BJ (cell line): ENCODE measurements around the gene KCNIP1. TPM values are rescaled to one million over a fixed set of nuclear protein-coding genes. Genes with fewer than 3 reads are reported as not detected.
"Not testable (repeated sequence)": the region's sequence is repeated elsewhere in the genome, so short reads cannot be mapped to it uniquely, and the experiment has no call there.

Experiments
- CTCF ChIA-PET: fragments of 350-600 bp; formaldehyde crosslinking; extraction: SDS; loops from one replicate; lab custom pipeline; 2021; ENCODE audit warnings: antibody characterized with exemption, inconsistent platforms; lab: Yijun Ruan, JAX
- POLR2A ChIA-PET: fragments of 300-600 bp; sonication (Branson Sonifier 250); formaldehyde crosslinking; extraction: SDS; loops from one replicate; lab custom pipeline; 2021; ENCODE audit warnings: antibody characterized with exemption; lab: Charles Lee
- DNase-seq: peaks from one replicate; pipeline ENCODE4 v3.0.0-alpha.2; 2011; ENCODE audit warnings: low read depth
- H3K27me3 ChIP-seq: 2 replicates; pipeline ENCODE4 v1.6.0; 2011; ENCODE audit warnings: low read length; ENCODE audit not compliant: control insufficient read depth, insufficient read depth
- H3K36me3 ChIP-seq: 2 replicates; pipeline ENCODE4 v1.5.1; 2011; ENCODE audit warnings: low read length; ENCODE audit not compliant: control insufficient read depth, insufficient read depth
- H3K4me3 ChIP-seq: 2 replicates; pipeline ENCODE4 v1.5.1; 2011; ENCODE audit warnings: low read depth, mild to moderate bottlenecking, control low read depth, low read length
- polyA plus RNA-seq: library from polyadenylated mRNA; depleted of rRNA; stranded (reverse); fragments of >200 nt; gene quantifications from 2 replicates; pipeline ENCODE4 v1.2.3, GENCODE V29; 2011
- TF ChIP-seq, protein P1 (sequence below): IDR thresholded peaks from 2 replicates; pipeline ENCODE4 v1.5.1; 2011; ENCODE audit warnings: low read depth, mild to moderate bottlenecking, control low read depth, inconsistent platforms, low read length, moderate library complexity; ENCODE audit not compliant: insufficient read depth

Gene KCNIP1
- polyA plus RNA-seq, 1 experiment = not detected

DNA sequence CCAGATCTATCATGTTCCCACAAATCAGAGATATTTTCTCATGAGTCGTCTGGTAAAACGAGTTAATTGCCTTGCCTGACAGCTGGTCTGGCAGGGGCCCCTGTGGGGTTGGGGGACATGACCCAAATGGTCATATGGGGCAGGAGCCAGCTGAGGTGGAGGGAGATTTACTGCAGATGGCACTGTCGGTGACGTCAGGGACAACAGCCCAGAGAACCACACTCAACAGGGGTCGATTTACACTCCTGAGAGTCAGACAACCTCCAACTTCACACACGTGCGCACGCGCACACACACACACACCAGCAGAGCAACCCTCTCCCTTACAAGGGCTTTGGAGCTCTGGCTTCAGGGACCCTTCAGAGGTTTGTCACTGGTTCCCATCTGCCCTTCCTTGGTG, 256.3 kb downstream of the KCNIP1 start:
- TF ChIP-seq, protein P1, sequence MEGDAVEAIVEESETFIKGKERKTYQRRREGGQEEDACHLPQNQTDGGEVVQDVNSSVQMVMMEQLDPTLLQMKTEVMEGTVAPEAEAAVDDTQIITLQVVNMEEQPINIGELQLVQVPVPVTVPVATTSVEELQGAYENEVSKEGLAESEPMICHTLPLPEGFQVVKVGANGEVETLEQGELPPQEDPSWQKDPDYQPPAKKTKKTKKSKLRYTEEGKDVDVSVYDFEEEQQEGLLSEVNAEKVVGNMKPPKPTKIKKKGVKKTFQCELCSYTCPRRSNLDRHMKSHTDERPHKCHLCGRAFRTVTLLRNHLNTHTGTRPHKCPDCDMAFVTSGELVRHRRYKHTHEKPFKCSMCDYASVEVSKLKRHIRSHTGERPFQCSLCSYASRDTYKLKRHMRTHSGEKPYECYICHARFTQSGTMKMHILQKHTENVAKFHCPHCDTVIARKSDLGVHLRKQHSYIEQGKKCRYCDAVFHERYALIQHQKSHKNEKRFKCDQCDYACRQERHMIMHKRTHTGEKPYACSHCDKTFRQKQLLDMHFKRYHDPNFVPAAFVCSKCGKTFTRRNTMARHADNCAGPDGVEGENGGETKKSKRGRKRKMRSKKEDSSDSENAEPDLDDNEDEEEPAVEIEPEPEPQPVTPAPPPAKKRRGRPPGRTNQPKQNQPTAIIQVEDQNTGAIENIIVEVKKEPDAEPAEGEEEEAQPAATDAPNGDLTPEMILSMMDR = no peak
- DNase-seq = no peak
- Histone ChIP-seq H3K27me3 (peaks cover 1% of the 10 kb centered on the region; the same call in 1 of the 2 replicates), H3K4me3 (no peak overlapping the region), H3K36me3 (no peaks in the 10 kb centered on the region)
- ChIA-PET CTCF (no interaction called here), POLR2A (no interaction called here)

DNA sequence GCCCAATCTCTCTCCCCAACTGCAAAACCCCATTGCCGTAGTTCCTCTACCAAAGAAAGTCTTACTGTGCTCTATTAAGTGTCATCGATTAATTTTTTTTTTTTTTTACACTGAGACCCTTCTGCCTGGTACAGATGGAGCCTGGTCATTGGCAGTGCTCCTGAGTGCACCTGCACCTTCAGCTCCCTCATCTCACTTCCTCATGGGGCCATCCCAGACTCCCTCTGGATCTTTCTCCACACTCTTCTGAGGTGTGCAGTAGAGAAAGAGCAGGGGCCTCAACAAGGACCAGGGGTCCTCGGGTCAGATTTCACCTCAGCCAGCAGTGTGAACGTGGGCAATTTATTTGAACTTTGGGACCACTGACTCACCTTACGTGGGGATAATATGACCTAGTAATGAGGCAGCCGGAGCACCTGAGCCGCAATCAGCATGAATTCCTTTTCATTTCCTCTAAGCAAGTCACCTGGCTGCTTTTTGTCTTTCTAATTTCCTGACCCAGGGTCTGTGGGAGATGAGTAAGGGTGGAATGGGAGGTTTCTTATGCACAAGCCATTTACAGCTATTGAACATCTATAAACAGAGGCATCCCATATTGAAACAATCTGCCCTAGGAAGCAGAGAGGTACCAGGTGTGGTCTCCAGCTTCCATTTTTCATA, 257.4 kb downstream of the KCNIP1 start:
- Histone ChIP-seq H3K27me3 (peaks cover 1% of the 10 kb centered on the region; the same call in 1 of the 2 replicates), H3K36me3 (no peaks in the 10 kb centered on the region), H3K4me3 (no peak overlapping the region)
- TF ChIP-seq, protein P1 = no peak
- no peak for DNase-seq
- ChIA-PET POLR2A (no interaction called here), CTCF (no interaction called here)

DNA sequence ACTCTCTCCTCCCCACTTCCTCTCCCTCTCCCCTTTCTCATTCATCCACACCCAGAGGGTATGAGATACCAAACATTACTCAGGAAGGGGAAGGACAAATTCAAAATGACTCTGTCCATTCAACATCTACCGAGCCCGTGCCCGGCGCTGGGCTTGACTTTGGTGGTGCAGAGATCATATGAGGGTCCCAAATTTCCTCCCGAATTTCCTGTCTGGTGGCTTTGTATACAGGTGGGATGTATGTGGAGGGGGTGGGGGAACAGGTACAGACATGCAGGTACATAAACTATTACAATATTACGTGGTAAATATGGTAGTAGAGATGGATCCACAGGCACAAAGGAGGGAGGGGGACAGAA, 257.9 kb downstream of the KCNIP1 start:
- Histone ChIP-seq H3K27me3 (peaks cover 1% of the 10 kb centered on the region; the same call in 1 of the 2 replicates), H3K4me3 (no peak overlapping the region), H3K36me3 (no peaks in the 10 kb centered on the region)
- no peak for DNase-seq
- TF ChIP-seq, protein P1 = no peak
- POLR2A ChIA-PET = no interaction called here
- CTCF ChIA-PET = no interaction called here

DNA sequence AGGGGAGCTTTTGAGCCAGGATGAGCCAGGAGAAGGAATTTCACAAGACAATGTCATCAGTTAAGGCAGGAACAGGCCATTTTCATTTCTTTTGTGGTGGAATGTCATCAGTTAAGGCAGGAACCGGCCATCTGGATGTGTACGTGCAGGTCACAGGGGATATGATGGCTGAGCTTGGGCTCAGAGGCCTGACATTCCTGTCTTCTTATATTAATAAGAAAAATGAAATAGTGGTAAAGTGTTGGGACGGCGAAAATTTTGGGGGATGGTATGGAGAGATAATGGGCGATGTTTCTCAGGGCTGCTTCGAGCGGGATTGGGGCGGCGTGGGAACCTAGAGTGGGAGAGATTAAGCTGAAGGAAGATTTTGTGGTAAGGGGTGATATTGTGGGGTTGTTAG, 258.5 kb downstream of the KCNIP1 start:
- H3K27me3 ChIP-seq, DNase-seq, CTCF ChIA-PET, H3K4me3 ChIP-seq, H3K36me3 ChIP-seq, POLR2A ChIA-PET: not testable (repeated sequence)

DNA sequence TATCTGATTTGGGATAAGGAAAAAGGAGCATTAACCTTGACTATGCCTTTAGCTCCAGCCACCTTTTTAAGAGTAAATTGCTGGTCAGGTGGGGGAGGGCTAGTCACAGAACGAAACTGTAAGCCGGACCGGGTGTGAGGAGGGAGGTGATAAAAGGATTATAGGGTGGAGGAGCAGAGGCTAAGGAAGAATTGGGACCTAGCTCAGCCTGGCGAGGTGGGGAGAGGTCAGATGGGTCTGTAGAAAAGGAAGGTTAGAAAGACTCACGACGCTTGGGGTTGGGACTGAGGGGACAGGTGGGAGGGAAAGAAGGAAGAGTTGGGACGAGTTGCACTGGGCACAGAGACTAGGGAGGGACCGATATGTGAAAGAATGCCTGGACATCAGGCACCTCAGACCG, 262.0 kb downstream of the KCNIP1 start:
- H3K4me3 ChIP-seq, H3K36me3 ChIP-seq, H3K27me3 ChIP-seq, POLR2A ChIA-PET, DNase-seq: not testable (repeated sequence)
- CTCF ChIA-PET = interaction anchor here (1.1 kb wide), 1 partner anchor 21 kb away, joined by 3 read pairs; no protein-coding TSS in a partner anchor

DNA sequence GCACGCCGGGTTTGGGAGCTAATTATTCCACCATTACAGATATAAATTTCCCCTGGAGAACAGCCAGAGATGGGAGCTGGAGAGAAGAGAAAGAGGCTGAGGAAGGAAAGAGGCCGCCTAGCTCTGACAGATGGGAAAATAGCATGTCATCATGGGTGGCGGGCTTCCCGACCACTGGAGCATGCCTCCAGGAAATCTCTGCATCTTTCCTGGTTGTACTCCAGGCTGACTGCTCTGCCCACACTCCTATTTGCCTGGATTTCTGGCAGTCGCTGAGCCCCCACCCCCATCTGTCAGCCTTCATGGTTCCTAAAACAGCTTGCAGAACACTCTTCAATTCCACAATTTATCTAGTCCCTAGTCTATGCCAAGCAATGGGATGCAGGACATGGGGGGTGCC, 265.4 kb downstream of the KCNIP1 start:
- TF ChIP-seq, protein P1 = no peak
- POLR2A ChIA-PET = no interaction called here

More for the DNA sequence above, 265.4 kb downstream of the KCNIP1 start:
- no peak overlapping the region for H3K4me3 ChIP-seq
- H3K36me3 ChIP-seq = no peaks in the 10 kb centered on the region
- no peak for DNase-seq
- CTCF ChIA-PET = interaction anchor here (0.6 to 2.7 kb wide), 3 partner anchors 24 to 383 kb away, joined by 3 to 11 read pairs (median 3); no protein-coding TSS in a partner anchor
- peaks cover 2% of the 10 kb centered on the region for H3K27me3 ChIP-seq
